HG03139 (cell line): ENCODE data around the gene OBSCN.

Experiments used
- ATAC-seq: cut with Tn5 transposase; IDR thresholded peaks from one replicate; pipeline ENCODE4 v1.9.1; 2021; ENCODE audit not compliant: unreplicated experiment

OBSCN gene

GRCh38 chr1:228408869-228409805, 201.3 kb downstream of the OBSCN start:
- no peak for ATAC-seq

GRCh38 chr1:228410015-228410414, 202.2 kb downstream of the OBSCN start:
- ATAC-seq, result no peak

- ATAC-seq, result no peak
Observed at GRCh38 chr1:228410671-228411070, 202.8 kb downstream of the OBSCN start.

- ATAC-seq, result no peak
Observed at GRCh38 chr1:228411121-228411520, 203.3 kb downstream of the OBSCN start.

GRCh38 chr1:228411548-228412430, 203.9 kb downstream of the OBSCN start:
- ATAC-seq, result no peak

GRCh38 chr1:228413241-228414010, 205.6 kb downstream of the OBSCN start:
- ATAC-seq, result no peak

GRCh38 chr1:228414511-228415211, 206.8 kb downstream of the OBSCN start:
- no peak for ATAC-seq

GRCh38 chr1:228415221-228415620, 207.4 kb downstream of the OBSCN start:
- ATAC-seq, result no peak

- ATAC-seq, result no peak
Observed at GRCh38 chr1:228415853-228416216, 208.0 kb downstream of the OBSCN start.

- ATAC-seq, result no peak
Observed at GRCh38 chr1:228416217-228416933, 208.5 kb downstream of the OBSCN start, which contains the start of gene TRIM17. Gene TRIM17 (minus strand): TSS chr1:228416861. CDS start chr1:228415072, 1,789 bp downstream.

GRCh38 chr1:228417061-228417460, 209.2 kb downstream of the OBSCN start:
- ATAC-seq, result no peak

- no peak for ATAC-seq
Observed at GRCh38 chr1:228417483-228418203, 209.8 kb downstream of the OBSCN start.

GRCh38 chr1:228420968-228421826, 213.4 kb downstream of the OBSCN start:
- no peak for ATAC-seq

GRCh38 chr1:228423404-228424053, 215.7 kb downstream of the OBSCN start:
- ATAC-seq, result no peak

GRCh38 chr1:228424685-228425660, 217.1 kb downstream of the OBSCN start:
- ATAC-seq, result no peak

- ATAC-seq, result no peak
Observed at GRCh38 chr1:228426518-228427175, 218.8 kb downstream of the OBSCN start.
